ENCODE measurements around the gene MEP1A.
A peak's percentile ranks its signal among the peaks of the same experiment; 100 is the strongest.
"Not testable (repeated sequence)": the region's sequence is repeated elsewhere in the genome, so short reads cannot be mapped to it uniquely, and the experiment has no call there.

Gene MEP1A

GRCh38 chr6:46834257-46834916, 41.2 kb downstream of the MEP1A start:
- DNase-seq = not testable (repeated sequence)

GRCh38 chr6:46834991-46835390, 41.8 kb downstream of the MEP1A start:
- not testable (repeated sequence) for DNase-seq

GRCh38 chr6:46838033-46838432, 44.8 kb downstream of the MEP1A start:
- no peak for DNase-seq

- DNase-seq = not testable (repeated sequence)
Observed at GRCh38 chr6:46842252-46842846, 49.2 kb downstream of the MEP1A start.

GRCh38 chr6:46845126-46845525, 51.9 kb downstream of the MEP1A start:
- no peak for DNase-seq

- peak; percentile 46 to 56 for DNase-seq
Observed at GRCh38 chr6:46848684-46849360, 55.6 kb downstream of the MEP1A start.

- DNase-seq = no peak
Observed at GRCh38 chr6:46849361-46849690, 56.1 kb downstream of the MEP1A start.

- DNase-seq = no peak
Observed at GRCh38 chr6:46850792-46851191, 57.6 kb downstream of the MEP1A start.

- not testable (repeated sequence) for DNase-seq
Observed at GRCh38 chr6:46851576-46851975, 58.4 kb downstream of the MEP1A start.

- DNase-seq = peak in 1 of 2 donors; percentile 19
Observed at GRCh38 chr6:46855966-46856365, 62.8 kb downstream of the MEP1A start.

- DNase-seq = no peak
Observed at GRCh38 chr6:46862381-46862780, 69.2 kb downstream of the MEP1A start.

GRCh38 chr6:46863791-46864190, 70.6 kb downstream of the MEP1A start:
- DNase-seq = no peak

- DNase-seq = no peak
Observed at GRCh38 chr6:46865221-46865620, 72.0 kb downstream of the MEP1A start.

GRCh38 chr6:46867411-46867810, 74.2 kb downstream of the MEP1A start:
- DNase-seq = no peak

GRCh38 chr6:46876126-46876525, 82.9 kb downstream of the MEP1A start:
- DNase-seq = no peak

- DNase-seq = no peak
Observed at GRCh38 chr6:46879003-46879402, 85.8 kb downstream of the MEP1A start.

- DNase-seq = no peak
Observed at GRCh38 chr6:46882645-46883044, 89.5 kb downstream of the MEP1A start.

GRCh38 chr6:46888031-46888430, 94.8 kb downstream of the MEP1A start:
- DNase-seq = no peak

- no peak for DNase-seq
Observed at GRCh38 chr6:46888578-46888977, 95.4 kb downstream of the MEP1A start.

All from CD4-positive, alpha-beta T cell treated with Interleukin-1 beta for 1 hour (primary cell).